Naive thymus-derived CD4-positive, alpha-beta T cell (primary cell): ENCODE results near the gene TSHZ1. TPM values are rescaled to one million over a fixed set of nuclear protein-coding genes. Genes with fewer than 3 reads are reported as not detected.
"Not testable (repeated sequence)": the region's sequence is repeated elsewhere in the genome, so short reads cannot be mapped to it uniquely, and the experiment has no call there.

Source experiments
- ATAC-seq: fragments of 150-1000 bp; cut with Tn5 transposase; 2 replicates; pipeline ENCODE4 v1.10.0; 2021; ENCODE audit warnings: mild to moderate bottlenecking, moderate library complexity
- CTCF ChIA-PET: fragments of 350-600 bp; sonication (Branson Sonifier 250); formaldehyde crosslinking; loops from one replicate; lab custom pipeline; 2021; ENCODE audit warnings: antibody characterized with exemption; lab: Charles Lee
- POLR2A ChIA-PET: fragments of 350-600 bp; sonication (Branson Sonifier 250); formaldehyde crosslinking; loops from one replicate; lab custom pipeline; 2021; ENCODE audit warnings: antibody characterized with exemption, inconsistent platforms; lab: Charles Lee
- DNase-seq, 9 donors: peaks; one replicate each; pipeline versions ENCODE4 v3.0.0 to v3.0.0-alpha.2; 2020 to 2022; ENCODE audit warnings: mixed read lengths in 1 of 9
- H3K27ac ChIP-seq: one replicate; pipeline ENCODE4 v1.7.0; 2013; ENCODE audit warnings: mild to moderate bottlenecking, low read depth, low read length, moderate library complexity
- H3K27me3 ChIP-seq, 2 donors: one replicate each; pipeline ENCODE4 v1.7.0; 2013; ENCODE audit warnings: low read length in 2 of 2, mild to moderate bottlenecking in 2 of 2, moderate library complexity in 2 of 2; ENCODE audit not compliant: control insufficient read depth in 2 of 2, insufficient read depth in 2 of 2
- H3K36me3 ChIP-seq, 3 experiments: 1 replicate in 2 of 3; 2 replicates in 1 of 3; pipeline ENCODE4 v1.7.0; 2013; ENCODE audit warnings: low read length in 3 of 3, mild to moderate bottlenecking in 3 of 3, moderate library complexity in 1 of 3; ENCODE audit not compliant: insufficient read depth in 3 of 3, control insufficient read depth in 2 of 3
- H3K4me1 ChIP-seq, 2 donors: one replicate each; pipeline ENCODE4 v1.7.0; 2013; ENCODE audit warnings: low read length in 2 of 2, mild to moderate bottlenecking in 2 of 2, moderate library complexity in 1 of 2; ENCODE audit not compliant: control insufficient read depth in 2 of 2, insufficient read depth in 2 of 2
- H3K4me3 ChIP-seq: 2 replicates; pipeline ENCODE4 v1.7.0; 2013; ENCODE audit warnings: mild to moderate bottlenecking, low read length
- H3K9me3 ChIP-seq, 3 experiments: 1 replicate in 2 of 3; 2 replicates in 1 of 3; pipeline ENCODE4 v1.7.0; 2013; ENCODE audit warnings: low read length in 3 of 3; ENCODE audit not compliant: control insufficient read depth in 2 of 3
- H3K27ac Mint-ChIP-seq, 9 donors: one replicate each; pipeline ENCODE4 v1.8.0; 2020 to 2022; ENCODE audit warnings: mixed read lengths in 9 of 9, mild to moderate bottlenecking in 8 of 9, moderate library complexity in 5 of 9, inconsistent platforms in 2 of 9
- H3K27me3 Mint-ChIP-seq, 5 donors: one replicate each; pipeline ENCODE4 v1.8.0; 2021 to 2022; ENCODE audit warnings: mixed read lengths in 5 of 5, mild to moderate bottlenecking in 1 of 5
- H3K36me3 Mint-ChIP-seq, 5 donors: one replicate each; pipeline ENCODE4 v1.8.0; 2020 to 2022; ENCODE audit warnings: mixed read lengths in 5 of 5, mild to moderate bottlenecking in 3 of 5, inconsistent platforms in 1 of 5
- H3K4me1 Mint-ChIP-seq, 7 donors: one replicate each; pipeline ENCODE4 v1.8.0; 2020 to 2022; ENCODE audit warnings: mixed read lengths in 7 of 7, mild to moderate bottlenecking in 3 of 7, inconsistent platforms in 1 of 7
- H3K4me3 Mint-ChIP-seq, 10 donors: one replicate each; pipeline ENCODE4 v1.8.0; 2020 to 2022; ENCODE audit warnings: mild to moderate bottlenecking in 10 of 10, mixed read lengths in 10 of 10, moderate library complexity in 6 of 10, inconsistent platforms in 2 of 10
- H3K9me3 Mint-ChIP-seq, 11 donors: one replicate each; pipeline ENCODE4 v1.8.0; 2020 to 2022; ENCODE audit warnings: mixed read lengths in 11 of 11, mild to moderate bottlenecking in 4 of 11, inconsistent platforms in 1 of 11, moderate library complexity in 1 of 11
- intact Hi-C, 2 donors: fragments of 100-400 bp; cut with micrococcal nuclease; formaldehyde crosslinking; loops; one replicate each; pipeline ENCODE4 v1.15.1; 2023
- polyA plus RNA-seq, 2 donors: library from polyadenylated mRNA; unstranded; fragments of 300-500 nt; fragmentation: Illumina TruSeq; gene quantifications; one replicate each; pipeline ENCODE4 v1.2.3, GENCODE V29; 2021
- total RNA-seq, 6 experiments: library from RNA in 5 of 6; stranded (reverse) in 5 of 6; gene quantifications; 1 replicate in 5 of 6; 2 replicates in 1 of 6; pipeline ENCODE4 v1.2.3 and lab custom pipeline; 2021 to 2026

TSHZ1 gene
- total and polyA plus RNA-seq, 7 experiments from 2014 or later, result 4.5 to 33.5 (median 23.4) TPM

- no peaks in the 10 kb centered on the region for H3K27me3 ChIP-seq
- POLR2A ChIA-PET, result no interaction called here
- Mint-ChIP-seq H3K4me1 (peaks cover 0 to 6% (median 2%) of the 10 kb centered on the region in 7 donors), H3K27me3 (peaks cover 0 to 8% (median 0%) of the 10 kb centered on the region in 5 donors), H3K27ac (no peak overlapping the region), H3K4me3 (no peak overlapping the region), H3K36me3 (peaks cover 0 to 3% (median 0%) of the 10 kb centered on the region in 5 donors), H3K9me3 (no peaks in the 10 kb centered on the region)
- CTCF ChIA-PET, result no interaction called here
- DNase-seq (no peak), ATAC-seq (no peak)
- intact Hi-C loops, result loop anchor here in 1 of 2 donors (10.0 kb wide), 1 partner anchor 296 kb away; no protein-coding TSS in a partner anchor
- no peak overlapping the region for H3K27ac ChIP-seq
- no peaks in the 10 kb centered on the region for H3K4me1 ChIP-seq
- H3K4me3 ChIP-seq, result no peak overlapping the region
- H3K36me3 ChIP-seq, result no peaks in the 10 kb centered on the region
- no peaks in the 10 kb centered on the region for H3K9me3 ChIP-seq
These were observed 32.2 kb upstream of the TSHZ1 start for GRCh38 chr18:75178376-75178775.

- Mint-ChIP-seq H3K4me3 (no peak overlapping the region), H3K27ac (peak overlapping the region in 1 of 9 donors; percentile 8), H3K27me3 (peaks cover 0 to 8% (median 0%) of the 10 kb centered on the region in 5 donors), H3K9me3 (no peaks in the 10 kb centered on the region), H3K4me1 (peaks cover 0 to 4% (median 0%) of the 10 kb centered on the region in 7 donors), H3K36me3 (peaks cover 0 to 3% (median 0%) of the 10 kb centered on the region in 5 donors)
- H3K27ac ChIP-seq, result no peak overlapping the region
- POLR2A ChIA-PET, result no interaction called here
- H3K4me1 ChIP-seq, result no peaks in the 10 kb centered on the region
- ATAC-seq (no peak), DNase-seq (no peak)
- no peaks in the 10 kb centered on the region for H3K36me3 ChIP-seq
- intact Hi-C loops, result loop anchor here in 1 of 2 donors (10.0 kb wide), 1 partner anchor 295 kb away; no protein-coding TSS in a partner anchor
- no peaks in the 10 kb centered on the region for H3K9me3 ChIP-seq
- H3K27me3 ChIP-seq, result no peaks in the 10 kb centered on the region
- no peak overlapping the region for H3K4me3 ChIP-seq
- CTCF ChIA-PET, result no interaction called here
These were observed 30.6 kb upstream of the TSHZ1 start for GRCh38 chr18:75179819-75180600.

- ChIA-PET POLR2A (no interaction called here), CTCF (no interaction called here)
- H3K36me3 Mint-ChIP-seq, result peaks cover 0 to 9% (median 3%) of the 10 kb centered on the region in 5 donors
- peaks cover 0 to 6% (median 0%) of the 10 kb centered on the region in 11 donors for H3K9me3 Mint-ChIP-seq
- peaks cover 0 to 1% (median 0%) of the 10 kb centered on the region in 7 donors for H3K4me1 Mint-ChIP-seq
- Histone ChIP-seq H3K9me3 (no peaks in the 10 kb centered on the region), H3K4me3 (no peak overlapping the region), H3K27me3 (no peaks in the 10 kb centered on the region), H3K36me3 (no peaks in the 10 kb centered on the region), H3K27ac (no peak overlapping the region), H3K4me1 (no peaks in the 10 kb centered on the region)
- ATAC-seq (no peak), DNase-seq (no peak)
- H3K4me3 Mint-ChIP-seq, result no peak overlapping the region
- peak overlapping the region in 1 of 9 donors; percentile 56 for H3K27ac Mint-ChIP-seq
- intact Hi-C loops, result no loop called here
- H3K27me3 Mint-ChIP-seq, result peaks cover 0 to 11% (median 0%) of the 10 kb centered on the region in 5 donors
These were observed 27.1 kb upstream of the TSHZ1 start for GRCh38 chr18:75183524-75183923.

- Mint-ChIP-seq H3K9me3 (peaks cover 0 to 6% (median 0%) of the 10 kb centered on the region in 11 donors), H3K27me3 (peaks cover 0 to 11% (median 0%) of the 10 kb centered on the region in 5 donors), H3K27ac (no peak overlapping the region), H3K4me1 (peaks cover 0 to 1% (median 0%) of the 10 kb centered on the region in 7 donors), H3K4me3 (no peak overlapping the region), H3K36me3 (peaks cover 0 to 9% (median 3%) of the 10 kb centered on the region in 5 donors)
- no peak for ATAC-seq
- H3K4me1 ChIP-seq, result no peaks in the 10 kb centered on the region
- intact Hi-C loops, result no loop called here
- no peaks in the 10 kb centered on the region for H3K9me3 ChIP-seq
- no peaks in the 10 kb centered on the region for H3K36me3 ChIP-seq
- no peak overlapping the region for H3K27ac ChIP-seq
- H3K27me3 ChIP-seq, result no peaks in the 10 kb centered on the region
- POLR2A ChIA-PET, result no interaction called here
- no peak overlapping the region for H3K4me3 ChIP-seq
- CTCF ChIA-PET, result no interaction called here
- DNase-seq, result no peak
These were observed 26.6 kb upstream of the TSHZ1 start for GRCh38 chr18:75183973-75184493.

GRCh38 chr18:75185460-75185859 lies 25.1 kb upstream of the TSHZ1 start:
- Histone ChIP-seq H3K4me1 (no peaks in the 10 kb centered on the region), H3K9me3 (no peaks in the 10 kb centered on the region), H3K27me3 (no peaks in the 10 kb centered on the region), H3K36me3 (no peaks in the 10 kb centered on the region), H3K27ac (no peak overlapping the region), H3K4me3 (no peak overlapping the region)
- H3K27me3 Mint-ChIP-seq, result peaks cover 0 to 11% (median 0%) of the 10 kb centered on the region in 5 donors
- no peak overlapping the region for H3K4me3 Mint-ChIP-seq
- intact Hi-C loops, result no loop called here
- peaks cover 0 to 9% (median 3%) of the 10 kb centered on the region in 5 donors for H3K36me3 Mint-ChIP-seq
- no peak overlapping the region for H3K27ac Mint-ChIP-seq
- peaks cover 0 to 1% (median 0%) of the 10 kb centered on the region in 7 donors for H3K4me1 Mint-ChIP-seq
- ChIA-PET POLR2A (interaction anchor here (0.9 to 1.1 kb wide), 2 partner anchors 25 to 287 kb away, joined by 3 read pairs; partner anchors contain the start of gene TSHZ1), CTCF (interaction anchor here (1.1 kb wide), 1 partner anchor 12 kb away, joined by 3 read pairs; no protein-coding TSS in a partner anchor)
- DNase-seq (no peak), ATAC-seq (no peak)
- H3K9me3 Mint-ChIP-seq, result peaks cover 0 to 6% (median 0%) of the 10 kb centered on the region in 11 donors

GRCh38 chr18:75187702-75188101 lies 22.9 kb upstream of the TSHZ1 start:
- CTCF ChIA-PET, H3K36me3 Mint-ChIP-seq, H3K4me3 Mint-ChIP-seq, H3K4me1 ChIP-seq, H3K27ac ChIP-seq, H3K27me3 ChIP-seq, H3K9me3 Mint-ChIP-seq, ATAC-seq, H3K27me3 Mint-ChIP-seq, intact Hi-C loops, H3K36me3 ChIP-seq, H3K4me3 ChIP-seq, H3K27ac Mint-ChIP-seq, H3K9me3 ChIP-seq, DNase-seq, H3K4me1 Mint-ChIP-seq: not testable (repeated sequence)
- POLR2A ChIA-PET, result interaction anchor here (0.6 kb wide), 1 partner anchor 23 kb away, joined by 4 read pairs; the partner anchor contains the start of gene TSHZ1
